K562 (cell line): ENCODE results near the gene PDZK1IP1. TPM values are rescaled to one million over a fixed set of nuclear protein-coding genes. Genes with fewer than 3 reads are reported as not detected.
A peak's percentile ranks its signal among the peaks of the same experiment; 100 is the strongest.

Experiments used
- ATAC-seq: fragments of 200-7000 bp; cut with Tn5 transposase; 3 replicates; pipeline ENCODE4 v1.9.1; 2020; ENCODE audit warnings: moderate library complexity
- BruUV-seq: library from RNA; stranded (reverse); fragments of 400-500 nt; replicated peaks from 2 replicates; lab custom pipeline; 2021; lab: Mats Ljungman, UMichigan
- CTCF ChIA-PET: fragments of 300-600 bp; formaldehyde crosslinking; extraction: SDS; loops from one replicate; lab custom pipeline; 2021; ENCODE audit warnings: low intra/inter-chr PET ratio; lab: Yijun Ruan, JAX
- POLR2A ChIA-PET: fragments of 300-600, 350-650 bp; sonication (Branson Sonifier 250); formaldehyde crosslinking; extraction: SDS; loops from one replicate; lab custom pipeline; 2021; ENCODE audit warnings: antibody characterized with exemption, inconsistent platforms; lab: Yijun Ruan, JAX
- DNase-seq, 4 experiments: peaks; one replicate each; pipeline versions ENCODE4 v3.0.0 to v3.0.0-alpha.2; 2011 to 2018; ENCODE audit warnings: low spot score in 3 of 4, mixed read lengths in 3 of 4; ENCODE audit errors: extremely low read depth in 1 of 4
- FAIRE-seq: peaks from 2 replicates; lab custom pipeline; 2011; peaks lifted over from hg19 to GRCh38; lab: Jason Lieb, UNC
- H2AFZ ChIP-seq: 2 replicates; pipeline ENCODE4 v1.6.0; 2011; ENCODE audit warnings: low read depth, low read length, control low read depth, inconsistent platforms
- H3K27ac ChIP-seq: fragments of 200-600 bp; 3 replicates; pipeline ENCODE4 v1.8.0; 2011; ENCODE audit warnings: low read depth, mild to moderate bottlenecking, control low read depth, inconsistent platforms, low read length, moderate library complexity, mixed read lengths; ENCODE audit errors: extremely low read depth
- H3K27me3 ChIP-seq, 2 experiments: fragments of 300-600 bp in 1 of 2; 2 replicates in 1 of 2; 3 replicates in 1 of 2; pipeline versions ENCODE4 v1.6.0 to v1.8.0; 2011; ENCODE audit warnings: inconsistent platforms in 2 of 2, low read length in 2 of 2, mild to moderate bottlenecking in 1 of 2, mixed read lengths in 1 of 2, moderate library complexity in 1 of 2; ENCODE audit not compliant: control insufficient read depth in 2 of 2, insufficient read depth in 2 of 2
- H3K36me3 ChIP-seq: fragments of 300-600 bp; 3 replicates; pipeline ENCODE4 v1.8.0; 2011; ENCODE audit warnings: mild to moderate bottlenecking, low read length, inconsistent platforms; ENCODE audit not compliant: control insufficient read depth, insufficient read depth
- H3K4me1 ChIP-seq, 2 experiments: fragments of 200-600 bp in 1 of 2; replicated peaks in 1 of 2; 2 replicates in 1 of 2; 3 replicates in 1 of 2; pipeline versions ENCODE4 v1.5.1 to v1.8.0; 2011; ENCODE audit warnings: inconsistent platforms in 2 of 2, low read length in 2 of 2, mild to moderate bottlenecking in 1 of 2, mixed read lengths in 1 of 2, moderate library complexity in 1 of 2; ENCODE audit not compliant: control insufficient read depth in 2 of 2, insufficient read depth in 2 of 2
- H3K4me2 ChIP-seq: 2 replicates; pipeline ENCODE4 v1.6.1; 2011; ENCODE audit warnings: low read length, control low read depth, inconsistent platforms, mixed read lengths; ENCODE audit not compliant: insufficient read depth
- H3K4me3 ChIP-seq: fragments of 200-600 bp; sonication (generic), shearing (Covaris generic); 2 replicates; pipeline ENCODE4 v1.5.1; 2016; ENCODE audit warnings: control low read depth, inconsistent platforms
- H3K79me2 ChIP-seq: fragments of 200-600 bp; 3 replicates; pipeline ENCODE4 v1.8.0; 2011; ENCODE audit warnings: low read length, inconsistent platforms; ENCODE audit not compliant: control insufficient read depth, insufficient read depth
- H3K9ac ChIP-seq, 2 experiments: 2 replicates each; pipeline versions ENCODE4 v1.6.0 to v1.6.1; 2011; ENCODE audit warnings: low read depth in 2 of 2, low read length in 2 of 2, control low read depth in 1 of 2, inconsistent platforms in 1 of 2, mild to moderate bottlenecking in 1 of 2, mixed read lengths in 1 of 2; ENCODE audit not compliant: insufficient read depth in 1 of 2
- H3K9me1 ChIP-seq: one replicate; pipeline ENCODE4 v1.6.0; 2011; ENCODE audit warnings: inconsistent platforms, mild to moderate bottlenecking, low read length, moderate library complexity; ENCODE audit not compliant: control insufficient read depth, insufficient read depth
- H3K9me3 ChIP-seq: replicated peaks from 2 replicates; pipeline ENCODE4 v1.5.1; 2011; ENCODE audit warnings: low read depth, low read length, inconsistent platforms; ENCODE audit not compliant: control insufficient read depth, insufficient read depth
- H4K20me1 ChIP-seq: replicated peaks from 2 replicates; pipeline ENCODE4 v1.6.1; 2011; ENCODE audit warnings: low read length, inconsistent platforms, mixed read lengths; ENCODE audit not compliant: control insufficient read depth, insufficient read depth
- ADNP ChIP-seq: fragments of 200-800 bp; sonication (Bioruptor generic); IDR thresholded peaks from 2 replicates; pipeline ENCODE4 v1.6.1; 2016; ENCODE audit warnings: missing genetic modification characterization, missing compliant biosample characterization
- C11orf30 ChIP-seq: fragments of 450-650 bp; IDR thresholded peaks from 2 replicates; pipeline ENCODE4 v1.6.1; 2016; ENCODE audit warnings: low read depth, mild to moderate bottlenecking
- CEBPG ChIP-seq, 3 experiments: fragments of 200-800 bp in 1 of 3; sonication (Bioruptor generic) in 1 of 3; sonication (generic) in 1 of 3; formaldehyde crosslinking in 1 of 3; IDR thresholded peaks in 2 of 3; conservative IDR thresholded peaks in 1 of 3; 2 replicates each; pipeline versions ENCODE4 v1.6.1 to v1.8.0; 2016 to 2022; ENCODE audit warnings: missing compliant biosample characterization in 2 of 3, missing genetic modification characterization in 2 of 3, mild to moderate bottlenecking in 1 of 3, missing genetic modification reagents in 1 of 3
- GATA2 ChIP-seq: sonication (generic); formaldehyde crosslinking; IDR thresholded peaks from 2 replicates; pipeline ENCODE4 v1.4.0; 2020; ENCODE audit warnings: mild to moderate bottlenecking, missing genetic modification reagents
- HEY1 ChIP-seq: fragments of 250-450 bp; sonication (Bioruptor Pico); IDR thresholded peaks from 2 replicates; pipeline ENCODE4 v1.5.0; 2020; ENCODE audit warnings: mild to moderate bottlenecking, moderate library complexity, borderline replicate concordance
- MAFF ChIP-seq: IDR thresholded peaks from 2 replicates; pipeline ENCODE4 v1.6.1; 2012; ENCODE audit warnings: low read length, improper control_type of control experiment
- MAFG ChIP-seq: fragments of 450-650 bp; conservative IDR thresholded peaks from 2 replicates; pipeline ENCODE4 v1.6.1; 2016; ENCODE audit warnings: missing genetic modification characterization, missing compliant biosample characterization
- MAFK ChIP-seq: IDR thresholded peaks from 2 replicates; pipeline ENCODE4 v1.6.1; 2011; ENCODE audit warnings: low read length, improper control_type of control experiment
- NFIX ChIP-seq: fragments of 250-450 bp; sonication (Bioruptor Pico); IDR thresholded peaks from 2 replicates; pipeline ENCODE4 v1.4.0; 2020; ENCODE audit warnings: low read depth, mild to moderate bottlenecking, moderate library complexity
- RFX1 ChIP-seq: fragments of 450-650 bp; IDR thresholded peaks from 2 replicates; pipeline ENCODE4 v1.6.1; 2016; ENCODE audit warnings: mild to moderate bottlenecking, moderate library complexity
- SAFB ChIP-seq: fragments of 200-400 bp; formaldehyde crosslinking; IDR thresholded peaks from 2 replicates; pipeline ENCODE4 v1.6.1; 2017; ENCODE audit warnings: low read depth, low read length, borderline replicate concordance
- TGIF2 ChIP-seq: sonication (generic); formaldehyde crosslinking; IDR thresholded peaks from 2 replicates; pipeline ENCODE4 v1.8.1; 2022; ENCODE audit warnings: mild to moderate bottlenecking, missing genetic modification reagents, moderate library complexity
- ZNF316 ChIP-seq: fragments of 450-650 bp; IDR thresholded peaks from 2 replicates; pipeline ENCODE4 v1.6.1; 2016
- ZNF766 ChIP-seq: fragments of 200-800 bp; sonication (Bioruptor generic); conservative IDR thresholded peaks from 2 replicates; pipeline ENCODE4 v1.6.1; 2016; ENCODE audit warnings: missing genetic modification characterization, missing compliant biosample characterization
- ZSCAN32 ChIP-seq: fragments of 450-650 bp; formaldehyde crosslinking; IDR thresholded peaks from 2 replicates; pipeline ENCODE4 v1.4.0; 2020; ENCODE audit warnings: mild to moderate bottlenecking, moderate library complexity
- in situ Hi-C: fragments of 300-500 bp; cut with MboI; formaldehyde crosslinking; loops from 4 replicates; pipeline ENCODE4 v1.15.0; 2018; ENCODE audit warnings: inconsistent platforms, mixed read lengths
- intact Hi-C: fragments of 100-400 bp; cut with micrococcal nuclease; formaldehyde crosslinking; loops from 2 replicates; pipeline ENCODE4 v1.14.2; 2022
- polyA plus RNA-seq, 8 experiments: library from polyadenylated mRNA; depleted of rRNA in 4 of 8; stranded (reverse) in 5 of 8; unstranded in 3 of 8; fragments of >200 nt; fragmentation: Nextera tagmentation in 2 of 8; fragmentation: Illumina TruSeq in 1 of 8; extraction: Ambion mirVana in 2 of 8; extraction: Trizol in 1 of 8; gene quantifications; 2 replicates each; pipeline versions ENCODE4 v1.2.1 to v1.2.3, GENCODE V29; 2011 to 2014; ENCODE audit warnings: inconsistent platforms in 1 of 8, missing spikeins in 1 of 8
- total RNA-seq, 7 experiments: library from RNA; depleted of rRNA in 6 of 7; stranded (reverse); fragments of >200 nt in 6 of 7; fragmentation: Illumina TruSeq in 2 of 7; extraction: Trizol in 2 of 7; gene quantifications; 2 replicates each; pipeline versions ENCODE4 v1.2.1 to v1.2.3, GENCODE V29; 2011 to 2021; ENCODE audit warnings: low replicate concordance in 1 of 7
- TF ChIP-seq, protein P1 (sequence below): sonication (generic); formaldehyde crosslinking; IDR thresholded peaks from 2 replicates; pipeline ENCODE4 v1.9.0; 2022; ENCODE audit warnings: mild to moderate bottlenecking, missing genetic modification reagents

The PDZK1IP1 gene
- total and polyA plus RNA-seq, 9 of the 15 experiments (the other 6 are each of a cell fraction or from before 2014, with no cell fraction given) = 0.17 to 0.68 (median 0.53) TPM; not detected in 2

DNA sequence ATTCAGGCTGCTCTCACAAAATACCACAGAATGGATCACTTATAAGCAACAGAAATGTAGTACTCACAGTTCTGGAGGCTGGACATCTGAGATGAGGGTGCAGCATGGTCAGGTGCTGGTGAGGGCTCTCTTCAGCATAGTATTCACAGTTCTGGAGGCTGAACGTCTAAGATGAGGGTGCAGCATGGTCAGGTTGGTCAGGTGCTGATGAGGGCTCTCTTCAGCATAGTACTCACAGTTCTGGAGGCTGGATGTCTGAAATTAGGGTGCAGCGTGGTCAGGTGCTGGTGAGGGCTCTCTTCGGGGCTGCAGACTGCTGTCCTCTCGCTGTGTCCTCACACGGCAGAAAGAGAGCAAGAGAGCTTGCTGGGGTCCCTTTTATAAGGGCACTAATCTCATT is 17.1 kb downstream of the PDZK1IP1 start (continued):
- TF ChIP-seq ADNP (tag) = no peak

DNA sequence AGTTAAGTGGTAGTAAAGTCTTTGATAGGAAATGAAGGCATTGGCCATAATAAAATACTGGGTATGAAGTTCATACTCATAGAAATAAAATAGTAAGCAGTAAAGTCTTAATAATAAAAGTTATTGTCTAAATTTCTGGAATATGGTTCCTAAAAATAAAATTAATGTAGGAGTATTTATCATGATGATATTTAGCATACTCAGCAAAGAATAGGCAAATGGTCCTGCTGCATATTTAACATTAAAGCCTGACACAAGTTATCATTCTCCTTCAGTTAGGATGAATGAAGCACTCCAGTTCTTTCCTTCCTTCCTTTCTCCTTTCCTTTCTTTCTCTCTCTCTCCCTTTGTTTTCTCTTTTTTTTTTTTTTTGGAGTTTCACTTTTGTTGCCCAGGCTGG is 25.3 kb downstream of the PDZK1IP1 start:
- ChIA-PET POLR2A (interaction anchor here (1.0 kb wide), 1 partner anchor 17 kb away, joined by 3 read pairs; no protein-coding TSS in a partner anchor), CTCF (no interaction called here)
- H3K27ac ChIP-seq = no peak overlapping the region
- no peak for ATAC-seq
- no peaks in the 10 kb centered on the region for H3K27me3 ChIP-seq
- intact Hi-C loops (no loop called here), in situ Hi-C loops (no loop called here)
- H3K4me2 ChIP-seq = no peak overlapping the region
- no peaks in the 10 kb centered on the region for H3K79me2 ChIP-seq
- no peaks in the 10 kb centered on the region for H3K4me1 ChIP-seq
- H3K4me3 ChIP-seq = no peak overlapping the region
- H3K9me3 ChIP-seq = no peaks in the 10 kb centered on the region
- TF ChIP-seq CEBPG (CRISPR knock-in tag; IDR thresholded peaks at IDR 0.05) (no peak), CEBPG (tag; conservative IDR thresholded peaks at IDR 0.05 in 1 of 2, IDR thresholded peaks at IDR 0.05 in 1 of 2) (no peak), ZSCAN32 (CRISPR knock-in tag) (no peak), MAFF (peak; percentile 48), GATA2 (no peak), SAFB (no peak), TGIF2 (CRISPR knock-in tag) (no peak), C11orf30 (peak; percentile 66), ZNF316 (peak; percentile 80), MAFG (tag) (peak; percentile 38; the same call in 1 of the 2 replicates), HEY1 (CRISPR knock-in tag) (no peak), ZNF766 (CRISPR knock-in tag) (no peak), RFX1 (no peak), MAFK (0 out of 2 replicates have a peak, but pooled peaks have one; percentile 20), NFIX (CRISPR knock-in tag) (no peak)
- TF ChIP-seq, protein P1, sequence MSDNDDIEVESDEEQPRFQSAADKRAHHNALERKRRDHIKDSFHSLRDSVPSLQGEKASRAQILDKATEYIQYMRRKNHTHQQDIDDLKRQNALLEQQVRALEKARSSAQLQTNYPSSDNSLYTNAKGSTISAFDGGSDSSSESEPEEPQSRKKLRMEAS (CRISPR knock-in tag) = no peak
- TF ChIP-seq, all 486 proteins: peak for 5
- FAIRE-seq (no peak), DNase-seq (no peak)
- no peaks in the 10 kb centered on the region for H3K9me1 ChIP-seq
- BruUV-seq = no TSS peak
- H3K9ac ChIP-seq = no peak overlapping the region
- H3K36me3 ChIP-seq = no peaks in the 10 kb centered on the region
- no peaks in the 10 kb centered on the region for H4K20me1 ChIP-seq
- H2AFZ ChIP-seq = no peak overlapping the region
